Testis (tissue), 2 donors: ENCODE results near the gene KCNK5.

Experiments used
- POLR2A ChIP-seq: fragments of 450-650 bp; IDR thresholded peaks from one replicate; pipeline ENCODE4 v1.6.1; 2017; ENCODE audit warnings: antibody characterized with exemption, mild to moderate bottlenecking, moderate library complexity
- TF ChIP-seq, protein P1 (sequence below), 3 experiments: fragments of 450-650 bp in 2 of 3; fragments of 200-600 bp in 1 of 3; sonication (generic) in 1 of 3; IDR thresholded peaks; one replicate each; pipeline ENCODE4 v1.5.1; 2016 to 2019; ENCODE audit warnings: antibody characterized with exemption in 3 of 3, mild to moderate bottlenecking in 2 of 3, moderate library complexity in 1 of 3

DNA sequence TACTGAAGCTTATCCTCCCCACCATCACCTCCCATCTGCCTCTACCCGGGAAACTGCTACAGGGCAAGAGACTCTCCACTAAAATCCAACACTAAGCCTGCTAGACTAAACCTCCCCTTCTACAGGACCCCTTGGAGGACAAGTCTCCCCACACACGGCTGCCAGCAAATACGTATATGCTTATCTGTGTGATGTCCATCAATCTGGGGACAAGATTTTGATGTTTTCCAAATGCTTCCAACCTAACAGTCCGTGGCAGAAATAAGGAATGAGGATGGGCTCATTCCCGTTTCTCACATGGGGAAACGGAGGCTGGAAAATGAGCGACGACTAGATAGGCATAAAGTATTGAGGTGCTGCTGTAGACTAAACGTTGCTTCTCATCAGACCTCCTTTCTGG is 1.8 kb downstream of the KCNK5 start:
- TF ChIP-seq, protein P1, sequence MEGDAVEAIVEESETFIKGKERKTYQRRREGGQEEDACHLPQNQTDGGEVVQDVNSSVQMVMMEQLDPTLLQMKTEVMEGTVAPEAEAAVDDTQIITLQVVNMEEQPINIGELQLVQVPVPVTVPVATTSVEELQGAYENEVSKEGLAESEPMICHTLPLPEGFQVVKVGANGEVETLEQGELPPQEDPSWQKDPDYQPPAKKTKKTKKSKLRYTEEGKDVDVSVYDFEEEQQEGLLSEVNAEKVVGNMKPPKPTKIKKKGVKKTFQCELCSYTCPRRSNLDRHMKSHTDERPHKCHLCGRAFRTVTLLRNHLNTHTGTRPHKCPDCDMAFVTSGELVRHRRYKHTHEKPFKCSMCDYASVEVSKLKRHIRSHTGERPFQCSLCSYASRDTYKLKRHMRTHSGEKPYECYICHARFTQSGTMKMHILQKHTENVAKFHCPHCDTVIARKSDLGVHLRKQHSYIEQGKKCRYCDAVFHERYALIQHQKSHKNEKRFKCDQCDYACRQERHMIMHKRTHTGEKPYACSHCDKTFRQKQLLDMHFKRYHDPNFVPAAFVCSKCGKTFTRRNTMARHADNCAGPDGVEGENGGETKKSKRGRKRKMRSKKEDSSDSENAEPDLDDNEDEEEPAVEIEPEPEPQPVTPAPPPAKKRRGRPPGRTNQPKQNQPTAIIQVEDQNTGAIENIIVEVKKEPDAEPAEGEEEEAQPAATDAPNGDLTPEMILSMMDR (IDR thresholded peaks at IDR 0.05) = no peak
- no peak for TF ChIP-seq POLR2A
